NB4 (cell line): ENCODE data around the gene GPR176.

Source experiments
- DNase-seq: peaks from one replicate; pipeline ENCODE4 v3.0.0; 2010; ENCODE audit warnings: low read depth
- H3K4me3 ChIP-seq: one replicate; pipeline ENCODE4 v1.5.1; 2011; ENCODE audit warnings: mild to moderate bottlenecking, low read depth, low read length, moderate library complexity
- CTCF ChIP-seq: IDR thresholded peaks from one replicate; pipeline ENCODE4 v1.5.1; 2012; ENCODE audit warnings: low read depth, low read length
- MAX ChIP-seq: IDR thresholded peaks from 2 replicates; pipeline ENCODE4 v1.6.1; 2011; ENCODE audit warnings: low read depth, low read length
- MYC ChIP-seq: IDR thresholded peaks from 2 replicates; pipeline ENCODE4 v1.6.1; 2011; ENCODE audit warnings: low read depth, low read length
- POLR2A ChIP-seq: IDR thresholded peaks from 2 replicates; pipeline ENCODE4 v1.6.1; 2011; ENCODE audit warnings: mild to moderate bottlenecking; ENCODE audit not compliant: insufficient read length; ENCODE audit errors: extremely low read depth

Gene GPR176

GRCh38 chr15:39808909-39809308 is 111.2 kb downstream of the GPR176 start:
- no peak overlapping the region for H3K4me3 ChIP-seq
- no peak for DNase-seq
- TF ChIP-seq POLR2A: no peak
- no peak for TF ChIP-seq MAX
- TF ChIP-seq CTCF: no peak
- TF ChIP-seq MYC: no peak

- TF ChIP-seq MAX: no peak
- TF ChIP-seq MYC: no peak
- no peak for TF ChIP-seq CTCF
- TF ChIP-seq POLR2A: no peak
- no peak for DNase-seq
- no peak overlapping the region for H3K4me3 ChIP-seq
These were observed 112.3 kb downstream of the GPR176 start for GRCh38 chr15:39807791-39808190.

- no peak for TF ChIP-seq MAX
- no peak for TF ChIP-seq MYC
- no peak for TF ChIP-seq POLR2A
- TF ChIP-seq CTCF: no peak
- peak; percentile 15 for DNase-seq
These were observed 116.0 kb downstream of the GPR176 start for GRCh38 chr15:39804026-39804425.

GRCh38 chr15:39803016-39803415 is 117.0 kb downstream of the GPR176 start:
- H3K4me3 ChIP-seq: no peak overlapping the region
- TF ChIP-seq POLR2A (no peak), MYC (no peak), CTCF (no peak)
- no peak for DNase-seq

More at GRCh38 chr15:39804026-39804425, 116.0 kb downstream of the GPR176 start:
- no peak overlapping the region for H3K4me3 ChIP-seq

GRCh38 chr15:39801641-39802309 is 118.3 kb downstream of the GPR176 start:
- TF ChIP-seq MAX: no peak
- peak; percentile 38 for TF ChIP-seq CTCF
- no peak overlapping the region for H3K4me3 ChIP-seq
- peak; percentile 20 for DNase-seq

GRCh38 chr15:39799552-39800011 is 120.5 kb downstream of the GPR176 start:
- TF ChIP-seq MAX: no peak
- no peak for TF ChIP-seq POLR2A
- TF ChIP-seq MYC: no peak
- no peak for TF ChIP-seq CTCF
- H3K4me3 ChIP-seq: no peak overlapping the region
- DNase-seq: peak; percentile 10
